Peyer's patch (tissue), 4 donors: Measurements from ENCODE around the gene INPP5F.

Source experiments
- CTCF ChIP-seq, 6 experiments: fragments of 450-650 bp in 4 of 6; fragments of 200-600 bp in 2 of 6; sonication (generic) in 1 of 6; IDR thresholded peaks; one replicate each; pipeline ENCODE4 v1.5.1; 2017 to 2019; ENCODE audit warnings: antibody characterized with exemption in 6 of 6, mild to moderate bottlenecking in 3 of 6, moderate library complexity in 1 of 6
- POLR2A ChIP-seq, 2 donors: fragments of 450-650 bp; IDR thresholded peaks; one replicate each; pipeline ENCODE4 v1.5.1; 2017; ENCODE audit warnings: antibody characterized with exemption in 2 of 2, mild to moderate bottlenecking in 2 of 2, moderate library complexity in 2 of 2

GRCh38 chr10:119872610-119872859 lies 146.7 kb downstream of the INPP5F start, which contains the start of gene MCMBP:
- TF ChIP-seq CTCF (IDR thresholded peaks at IDR 0.05) (no peak), POLR2A (IDR thresholded peaks at IDR 0.05) (peak; percentile 33 to 56)
